ENCODE data around the gene TPPP3.
A peak's percentile ranks its signal among the peaks of the same experiment; 100 is the strongest.
"Not testable (repeated sequence)": the region's sequence is repeated elsewhere in the genome, so short reads cannot be mapped to it uniquely, and the experiment has no call there.

The TPPP3 gene

DNA sequence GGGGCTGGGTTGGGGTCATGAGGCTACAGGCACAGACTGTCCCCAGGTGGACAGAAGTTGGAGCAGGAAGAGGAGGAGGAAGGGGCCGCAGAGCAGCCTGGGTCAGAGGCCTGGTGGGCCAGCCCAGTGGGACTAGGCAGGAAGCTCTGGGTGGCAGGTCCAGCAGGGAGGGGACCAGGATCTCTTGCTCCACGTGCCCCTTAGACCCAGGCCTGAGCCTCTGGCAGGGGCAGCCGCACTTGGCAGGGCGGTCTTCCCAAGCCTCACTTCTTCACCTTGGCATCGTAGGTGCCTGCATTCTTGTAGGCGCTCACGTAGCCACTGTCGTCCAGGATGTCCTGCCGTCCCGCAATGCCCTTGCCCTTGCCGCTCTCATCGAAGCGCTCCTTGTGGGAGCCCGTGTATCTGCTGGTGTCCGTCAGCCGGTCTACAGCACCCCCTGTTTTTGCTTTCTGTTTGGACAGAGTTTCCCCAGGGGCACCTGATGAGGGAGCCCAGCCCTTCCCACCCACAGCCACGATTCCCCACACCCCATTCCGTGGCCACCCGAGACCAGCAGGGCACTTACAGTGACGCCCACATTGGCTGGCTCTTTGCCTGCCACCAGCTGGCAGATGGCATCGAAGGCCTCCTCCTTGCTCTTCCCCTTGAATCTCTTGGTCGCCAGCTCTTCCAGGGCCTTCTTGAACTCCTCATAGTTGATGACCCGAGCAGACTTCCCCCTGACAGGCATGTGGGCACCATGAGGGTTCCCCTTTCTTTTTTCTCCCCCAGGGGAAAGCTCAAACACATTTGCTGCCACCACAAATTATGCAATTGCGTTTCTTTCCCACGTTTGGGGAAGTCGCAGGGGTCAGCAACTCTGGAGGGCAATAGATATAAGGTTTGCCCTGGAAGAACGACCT, 3.1 kb downstream of the TPPP3 start:
- DNase-seq (ENCODE audit: low spot score), result peak; percentile 90

DNA sequence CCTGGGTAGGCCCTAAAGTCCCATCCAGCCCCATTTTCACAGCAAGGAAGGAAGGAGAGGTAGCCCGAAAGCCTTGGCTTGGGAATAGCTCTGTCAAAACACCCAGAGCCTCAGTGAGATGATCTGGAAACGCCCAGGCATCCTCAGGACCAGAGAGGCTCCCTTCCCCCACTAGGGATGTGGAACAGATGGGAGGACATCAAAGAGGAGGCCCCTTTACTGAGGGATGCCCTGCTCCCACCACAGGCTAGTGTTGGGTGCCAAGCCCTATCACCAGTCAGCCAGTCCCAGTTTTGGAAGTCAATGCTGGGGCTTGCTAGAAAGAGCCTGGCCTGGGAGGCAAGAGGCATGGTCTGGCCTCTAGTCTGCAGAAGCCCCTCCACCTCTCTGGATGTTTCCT, 4.7 kb downstream of the TPPP3 start:
- no peak for DNase-seq (ENCODE audit: low spot score)

DNA sequence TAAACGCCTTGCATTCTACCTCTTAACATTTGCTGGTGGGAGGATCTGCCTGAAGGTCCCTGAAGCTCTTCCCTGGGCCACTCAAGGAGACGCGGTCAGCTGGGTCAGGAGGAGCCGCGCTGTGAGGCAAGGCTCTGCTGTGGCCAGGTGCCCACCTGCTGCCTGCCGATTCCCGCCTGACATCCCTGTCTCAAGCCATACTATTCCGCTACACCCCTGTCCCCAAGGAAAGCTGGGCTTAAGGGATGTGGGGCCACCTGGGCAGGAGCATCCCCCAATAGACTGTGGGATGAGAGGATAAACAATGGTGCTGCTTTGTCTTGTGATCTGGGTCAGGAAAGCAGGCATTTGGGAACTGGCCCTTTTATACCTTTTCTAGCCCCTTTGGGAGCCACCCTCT, 5.1 kb downstream of the TPPP3 start:
- DNase-seq (ENCODE audit: low spot score), result no peak

DNA sequence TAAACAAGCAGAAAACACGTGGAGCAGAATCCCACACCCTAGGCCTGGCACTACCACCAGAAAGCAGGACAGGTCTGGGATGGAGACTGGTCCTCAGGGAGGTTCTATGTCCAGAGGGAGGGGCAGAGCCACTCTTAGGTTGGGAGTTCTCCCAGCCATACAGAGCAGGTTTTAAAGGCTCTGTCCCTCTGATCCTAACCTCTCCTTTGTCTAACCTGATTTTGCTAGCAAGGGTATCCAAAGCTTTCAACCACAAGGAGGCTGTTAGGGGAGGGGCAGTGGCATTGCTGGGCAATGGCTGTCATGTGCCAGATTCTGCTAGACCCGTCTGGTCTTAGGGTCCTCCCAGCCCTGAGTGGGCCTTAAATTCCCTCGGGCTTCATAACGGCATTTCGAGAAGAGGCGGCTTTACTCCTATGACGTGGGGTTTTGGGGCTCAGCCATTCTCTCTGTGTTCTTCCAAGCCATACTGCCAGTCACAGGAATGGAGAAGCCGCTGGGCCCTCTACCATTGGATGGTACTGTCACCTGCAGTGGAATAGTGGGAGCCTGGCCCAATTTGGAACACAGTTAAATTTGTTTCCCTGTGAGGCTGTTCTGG, 5.7 kb downstream of the TPPP3 start:
- no peak for DNase-seq (ENCODE audit: low spot score)

DNA sequence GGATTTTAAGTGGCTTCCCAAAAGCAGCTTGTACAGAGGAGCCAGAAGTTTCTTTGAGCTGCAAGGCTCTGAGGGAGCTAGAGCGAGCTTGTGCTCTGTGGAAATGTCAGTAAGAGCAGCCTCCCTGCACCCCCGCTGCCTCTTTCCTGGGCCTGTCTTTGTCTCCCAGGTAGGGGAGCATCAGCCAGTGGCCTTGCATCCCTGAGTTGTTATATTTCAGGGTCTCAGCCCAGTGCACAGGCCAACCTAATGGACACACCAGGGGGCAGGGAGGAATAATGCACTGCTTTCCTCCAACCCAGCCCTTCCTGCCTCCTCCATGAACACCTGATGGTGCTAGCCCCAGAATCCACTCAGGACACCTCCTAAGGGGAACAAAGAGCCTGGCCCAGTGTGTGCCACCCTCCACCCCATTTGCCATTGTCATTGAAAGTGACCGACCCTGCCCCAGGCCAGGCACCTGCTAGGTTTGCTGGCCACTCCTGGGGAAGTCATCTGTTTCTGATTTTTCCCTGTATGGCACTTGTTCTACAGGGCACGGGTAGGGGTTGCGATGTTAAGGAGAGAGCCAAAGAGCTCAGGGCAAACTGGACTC, 6.3 kb downstream of the TPPP3 start:
- DNase-seq (ENCODE audit: low spot score), result no peak

DNA sequence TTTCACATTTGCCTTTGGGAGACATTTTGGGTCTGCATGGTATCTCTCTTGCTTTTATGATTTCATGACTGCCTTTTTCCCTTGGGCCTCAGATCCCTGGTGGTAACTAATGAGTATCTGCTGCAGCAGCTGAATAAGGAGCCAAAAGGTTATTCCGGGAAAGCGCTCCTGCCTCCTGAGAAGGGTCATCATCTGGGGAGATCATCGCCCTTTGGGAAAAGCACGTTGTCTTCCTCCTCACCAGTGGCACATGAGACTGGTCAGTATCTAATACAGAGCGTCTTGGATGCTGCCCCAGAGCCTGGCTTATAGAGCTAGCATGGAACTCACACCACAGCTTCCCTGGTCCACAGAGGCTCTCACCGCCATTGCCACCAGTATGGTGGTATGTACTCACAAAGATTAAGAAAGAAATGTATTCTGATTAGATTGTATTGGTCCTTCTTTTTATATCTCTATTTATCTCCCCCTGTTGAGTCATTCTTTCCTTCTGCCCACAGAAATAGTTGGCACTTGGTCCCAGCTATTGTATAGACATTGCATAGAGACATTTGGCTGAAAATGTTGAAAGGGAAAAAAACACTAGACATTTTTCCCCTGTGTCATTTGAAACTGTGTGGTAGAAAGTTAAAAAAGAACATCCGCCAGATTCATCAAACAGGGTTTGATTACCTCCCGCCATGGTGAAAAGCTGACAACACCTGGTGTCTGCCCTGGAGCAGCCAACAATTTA, 8.4 kb downstream of the TPPP3 start:
- no peak for DNase-seq (ENCODE audit: low spot score)

DNA sequence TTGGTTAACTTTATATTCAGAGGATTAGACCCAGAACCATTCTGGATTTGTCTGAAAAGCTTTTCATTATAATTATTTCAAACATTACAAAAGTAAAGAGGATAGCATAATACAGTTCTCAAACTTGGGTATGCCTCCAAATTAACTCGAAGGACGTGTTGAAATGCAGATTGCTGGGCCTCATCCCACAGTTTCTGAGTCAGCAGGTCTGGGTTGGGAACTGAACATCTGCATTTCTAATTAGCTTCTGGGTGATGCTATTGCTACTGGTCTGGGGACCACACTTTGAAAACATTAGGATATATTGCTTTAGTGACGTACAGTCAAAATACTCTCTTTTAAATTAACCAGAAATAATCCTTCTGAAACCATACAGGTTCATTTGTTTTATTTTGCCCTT, 10.0 kb downstream of the TPPP3 start:
- DNase-seq (ENCODE audit: low spot score), result no peak

DNA sequence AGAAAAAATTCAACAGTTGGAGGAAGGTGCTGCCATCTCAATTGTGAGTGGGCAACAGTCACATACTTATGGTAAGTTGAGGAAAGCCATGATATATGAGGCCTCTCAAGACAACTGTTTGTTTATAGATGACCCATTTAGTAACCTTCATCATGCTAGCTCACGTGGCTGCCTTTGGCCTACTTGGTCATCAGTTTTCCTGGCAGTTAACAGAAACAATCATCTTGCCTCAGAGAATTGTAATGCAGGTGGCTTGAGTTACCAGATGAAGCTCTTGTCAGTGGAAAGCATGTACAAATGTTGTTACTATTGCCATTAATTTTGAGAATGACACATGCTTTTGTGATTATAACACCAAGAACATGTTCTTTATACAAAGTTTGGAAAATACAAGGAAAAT, 14.7 kb downstream of the TPPP3 start:
- DNase-seq (ENCODE audit: low spot score), result no peak

DNA sequence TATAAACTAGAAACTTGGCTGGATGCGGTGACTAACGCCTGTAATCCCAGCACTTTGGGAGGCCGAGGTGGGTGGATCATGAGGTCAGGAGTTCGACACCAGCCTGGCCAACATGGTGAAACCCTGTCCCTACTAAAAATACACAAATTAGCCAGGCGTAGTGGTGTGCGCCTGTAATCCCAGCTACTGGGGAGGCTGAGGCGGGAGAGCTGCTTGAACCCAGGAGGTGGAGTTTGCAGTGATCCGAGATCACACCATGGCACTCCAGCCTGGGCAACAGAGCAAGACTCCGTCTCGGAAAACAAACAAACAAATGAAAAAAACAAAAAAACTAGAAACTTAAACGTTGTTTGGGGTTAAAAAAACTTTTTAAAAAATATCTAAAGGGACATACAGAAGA, 17.3 kb downstream of the TPPP3 start:
- not testable (repeated sequence) for DNase-seq (ENCODE audit: low spot score)

DNA sequence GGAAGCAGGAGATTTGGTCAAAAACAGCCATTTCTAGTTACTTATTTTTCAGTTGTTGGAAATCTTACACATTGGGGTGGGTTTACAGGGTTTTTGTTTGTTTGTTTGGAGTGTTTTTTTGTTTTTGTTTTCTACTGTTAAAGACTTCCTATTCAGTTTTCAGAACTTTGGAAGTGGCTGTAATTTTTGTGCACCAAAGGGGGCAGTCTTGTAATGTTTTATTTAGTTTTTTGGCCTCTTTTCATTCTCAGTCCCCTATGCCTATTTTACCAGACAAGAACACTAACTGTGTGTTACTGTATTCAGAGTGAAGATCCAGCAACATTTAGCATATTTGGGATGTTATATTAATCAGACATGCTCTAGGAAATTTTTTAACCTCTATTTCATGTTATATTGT, 20.6 kb downstream of the TPPP3 start:
- peak; percentile 77 for DNase-seq (ENCODE audit: low spot score)

DNA sequence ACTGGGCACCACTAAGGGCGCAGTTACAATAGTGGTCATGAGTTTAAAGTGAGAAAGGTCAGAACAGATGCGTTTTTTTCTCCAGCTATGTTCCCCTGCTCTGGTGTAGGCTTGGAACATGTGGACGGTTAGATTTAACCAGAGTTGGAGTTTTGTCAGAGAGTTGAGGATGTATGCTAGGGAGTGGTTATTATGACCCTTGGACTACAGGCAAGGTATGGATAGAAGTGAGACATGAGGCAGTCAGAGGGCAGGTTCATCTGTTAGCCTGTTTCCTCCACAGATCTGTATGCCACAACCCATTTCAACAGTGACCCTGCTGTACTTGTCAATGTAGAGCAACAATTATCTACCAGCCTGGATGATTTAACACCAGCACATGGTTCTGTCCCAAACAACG, 22.6 kb downstream of the TPPP3 start:
- no peak for DNase-seq (ENCODE audit: low spot score)

DNA sequence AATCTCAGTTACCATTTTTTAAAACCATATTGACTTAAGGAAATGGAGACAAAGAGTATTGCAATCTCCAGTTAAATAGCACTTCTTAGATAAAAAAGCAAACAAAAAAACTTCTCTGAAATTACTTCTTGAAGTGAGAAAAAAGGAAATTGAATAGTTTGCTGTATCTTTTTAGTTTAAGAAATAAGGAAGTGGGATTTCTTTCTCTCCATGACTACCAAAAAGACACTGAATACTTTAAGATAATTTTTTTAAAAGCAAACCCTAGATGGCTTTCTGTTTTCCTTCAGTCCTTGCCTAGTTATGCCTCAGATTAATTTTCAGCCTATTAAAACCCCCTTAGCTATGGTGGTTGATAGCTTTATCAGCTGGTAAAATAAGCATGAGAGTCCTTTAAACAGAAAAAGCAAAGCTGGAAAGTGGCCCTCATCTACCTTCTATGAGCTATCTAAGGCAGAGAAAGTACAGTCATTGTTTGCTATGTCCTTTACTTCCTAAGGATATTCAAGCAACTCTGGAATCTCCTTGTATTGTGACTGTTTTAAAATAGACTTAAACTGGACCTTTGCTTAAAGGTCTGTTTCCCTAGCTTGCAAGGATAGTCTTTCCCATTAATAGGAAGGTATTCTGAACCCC, 28.6 kb downstream of the TPPP3 start:
- no peak for DNase-seq (ENCODE audit: low spot score)

DNA sequence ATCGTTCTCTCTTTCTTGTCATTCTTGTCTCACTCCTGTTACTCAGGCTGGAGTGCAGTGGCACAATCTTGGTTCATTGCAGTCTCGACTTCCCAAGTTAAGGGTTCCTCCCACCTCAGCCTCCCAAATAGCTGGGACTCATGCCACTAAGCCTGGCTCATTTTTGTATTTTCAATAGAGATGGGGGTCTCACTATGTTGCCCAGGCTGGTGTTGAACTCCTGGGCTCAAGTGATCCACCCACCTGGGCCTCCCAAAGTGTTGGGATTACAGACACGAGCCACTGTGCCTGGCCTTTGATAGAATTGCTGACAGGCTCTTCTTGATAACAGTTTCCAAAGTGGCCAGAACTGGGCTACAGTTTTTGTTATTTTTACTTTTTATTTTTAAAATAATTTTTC, 32.3 kb downstream of the TPPP3 start:
- no peak for DNase-seq (ENCODE audit: low spot score)

DNA sequence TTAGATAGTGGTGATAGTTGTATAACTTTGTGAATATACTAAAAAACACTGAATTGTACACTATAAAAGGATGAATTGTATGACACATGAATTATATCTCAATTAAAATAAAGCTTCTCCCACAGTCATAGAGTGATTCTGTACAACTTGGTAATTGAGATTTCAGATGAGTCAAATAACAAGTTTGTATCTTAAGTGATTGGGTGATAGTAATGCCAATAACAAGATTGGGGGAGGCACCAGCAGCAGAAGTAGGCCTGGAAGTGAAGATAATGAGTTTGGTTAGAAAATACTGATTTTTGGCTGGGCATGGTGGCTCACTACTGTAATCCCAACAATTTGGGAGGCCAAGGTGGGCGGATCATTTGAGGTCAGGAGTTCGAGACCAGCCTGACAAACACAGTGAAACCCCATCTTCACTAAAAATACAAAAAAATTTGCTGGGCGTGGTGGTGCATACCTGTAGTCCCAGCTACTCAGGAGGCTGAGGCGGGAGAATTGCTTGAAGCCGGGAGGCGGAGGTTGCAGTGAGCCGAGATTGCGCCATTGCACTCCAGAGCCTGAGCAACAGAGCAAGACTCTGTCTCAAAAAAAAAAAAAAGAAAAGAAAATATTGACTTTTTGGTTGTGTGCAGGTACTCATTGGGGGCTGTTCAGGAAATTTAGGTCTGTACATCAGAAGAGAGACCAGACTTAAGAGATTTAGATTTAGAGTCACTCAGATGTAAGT, 33.6 kb downstream of the TPPP3 start:
- DNase-seq (ENCODE audit: low spot score), result not testable (repeated sequence)

DNA sequence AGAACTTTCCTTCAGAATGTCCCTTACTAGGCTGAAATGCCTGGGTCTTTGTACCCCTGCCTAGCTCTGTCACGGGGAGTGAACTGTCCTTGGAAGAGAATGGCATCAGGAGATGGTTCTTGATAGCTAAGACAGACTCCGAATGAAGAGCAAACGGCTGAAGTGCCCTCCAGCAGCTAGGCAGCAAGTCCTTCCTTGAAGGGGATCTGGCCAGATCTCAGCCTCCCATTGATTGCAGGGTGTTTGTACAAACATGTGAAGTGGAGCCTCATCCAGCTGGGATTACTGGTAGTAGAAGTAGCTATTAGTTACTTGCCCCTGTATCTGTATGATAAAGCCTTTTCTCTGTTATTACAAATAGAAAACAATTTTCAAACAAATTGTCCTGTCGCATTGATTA, 35.7 kb downstream of the TPPP3 start:
- DNase-seq (ENCODE audit: low spot score), result no peak

DNA sequence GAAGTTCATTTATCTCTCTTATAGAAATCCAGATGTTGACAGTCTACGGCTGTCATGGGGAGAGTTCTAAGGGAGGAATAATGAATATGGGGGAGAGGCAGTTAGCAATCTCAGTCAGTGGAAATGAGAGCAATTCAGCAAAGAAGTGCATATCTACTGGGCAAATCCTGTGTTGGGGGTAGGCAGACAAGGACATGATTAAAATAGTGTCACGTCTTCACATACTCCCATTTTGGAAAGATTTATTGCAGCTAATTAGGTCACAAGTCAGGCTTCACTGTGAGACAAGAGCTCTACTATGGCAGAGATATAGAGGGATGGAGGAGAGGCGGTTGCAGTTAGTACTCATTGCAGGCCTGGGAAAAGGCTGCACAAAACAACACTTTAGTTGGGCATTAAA, 36.9 kb downstream of the TPPP3 start:
- DNase-seq (ENCODE audit: low spot score), result peak; percentile 12

DNA sequence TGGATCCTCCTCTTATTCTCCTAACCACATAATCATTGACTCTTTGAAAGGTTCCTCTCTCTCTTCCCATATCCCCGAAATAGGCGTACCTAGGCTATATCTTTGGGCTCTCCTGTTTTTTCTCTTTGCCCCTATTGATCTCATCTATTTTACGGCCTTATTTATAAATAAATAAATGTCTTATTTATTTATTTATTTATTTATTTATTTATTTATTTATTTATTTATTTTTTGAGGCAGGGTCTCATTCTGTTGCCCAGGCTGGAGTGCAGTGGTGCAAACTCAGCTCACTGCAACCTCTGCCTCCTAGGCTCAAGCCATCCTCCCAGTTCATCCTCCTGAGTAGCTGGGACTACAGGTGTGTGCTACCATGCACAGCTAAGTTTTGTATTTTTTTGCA, 40.8 kb downstream of the TPPP3 start:
- DNase-seq (ENCODE audit: low spot score), result not testable (repeated sequence)

DNA sequence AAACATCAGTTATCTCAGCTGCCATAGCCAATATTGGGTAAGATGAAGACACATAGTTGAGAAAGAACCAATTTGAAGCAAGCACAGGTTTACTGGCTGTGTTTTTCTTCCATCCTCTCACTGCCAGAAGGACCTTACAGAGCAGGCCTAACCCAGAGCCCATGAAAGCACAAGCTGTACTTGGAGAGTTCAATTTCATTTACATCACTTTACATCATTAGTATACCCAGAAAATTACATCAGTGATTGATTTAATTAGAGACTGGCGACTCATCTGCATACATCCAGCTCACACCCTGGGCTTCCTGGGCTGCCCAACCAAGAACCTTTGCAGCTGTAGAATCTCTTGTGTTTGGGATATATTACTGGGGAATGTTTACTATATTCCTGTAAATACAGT, 43.0 kb downstream of the TPPP3 start:
- DNase-seq (ENCODE audit: low spot score), result no peak

DNA sequence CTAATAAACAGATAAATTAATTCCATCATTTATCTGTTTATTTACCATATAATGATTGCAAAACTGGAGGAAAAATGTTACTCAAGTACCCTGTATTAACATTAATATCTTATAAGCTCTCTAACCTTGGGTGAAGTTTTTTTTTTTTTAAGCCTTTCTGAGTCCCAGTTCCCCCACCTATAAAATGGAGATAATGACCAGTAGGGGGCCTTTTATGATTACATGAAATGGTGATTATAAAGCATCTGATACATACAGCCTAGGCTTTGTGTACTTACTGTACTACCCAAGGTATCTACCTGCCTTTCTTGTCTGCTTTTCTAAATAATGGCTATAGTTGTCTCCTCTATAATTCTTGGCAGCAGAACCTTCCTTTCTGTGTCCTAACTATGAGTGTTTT, 44.1 kb downstream of the TPPP3 start:
- peak; percentile 39 for DNase-seq (ENCODE audit: low spot score)

DNA sequence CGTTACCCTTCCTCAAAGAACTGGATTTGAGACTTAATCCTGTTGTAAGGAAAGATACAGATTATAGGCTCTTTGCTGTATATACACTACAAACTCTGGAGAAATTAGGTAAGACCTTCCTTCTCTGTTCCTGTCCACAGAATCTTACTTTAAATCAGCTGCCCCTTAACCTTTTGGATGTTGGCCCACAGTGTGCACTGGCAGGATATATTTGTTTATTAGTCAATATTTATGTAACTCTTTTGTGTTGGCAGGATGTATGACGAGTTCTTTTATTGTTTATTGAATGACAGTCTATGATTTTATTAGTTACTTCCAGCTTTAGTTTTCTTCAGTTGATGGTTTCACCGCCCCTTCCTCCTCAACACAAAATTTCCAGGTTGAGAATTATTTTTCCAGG, 47.0 kb downstream of the TPPP3 start:
- DNase-seq (ENCODE audit: low spot score), result no peak

DNA sequence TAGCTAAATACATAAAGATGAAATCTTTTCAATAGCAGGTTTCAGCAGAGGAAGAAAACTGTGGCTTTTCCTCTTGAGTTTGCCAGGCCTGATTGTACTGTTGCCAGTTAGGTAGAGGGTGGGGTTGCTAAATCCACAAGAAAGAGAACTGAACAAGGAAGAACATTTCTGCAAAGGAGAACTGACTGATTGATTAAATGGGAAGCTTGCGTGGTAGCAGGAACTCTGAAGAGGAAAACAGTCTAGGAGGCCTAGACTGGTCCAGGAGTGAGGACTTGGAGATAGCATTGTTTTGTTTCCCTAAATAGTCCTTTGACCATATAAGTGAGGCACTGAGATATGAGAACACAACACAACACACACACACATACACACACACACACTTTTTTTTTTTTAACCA, 47.9 kb downstream of the TPPP3 start:
- no peak for DNase-seq (ENCODE audit: low spot score)

Measured in pons (tissue), 1 donor.